Vagina (tissue), 2 donors: ENCODE data around the gene TGFBRAP1. TPM values are rescaled to one million over a fixed set of nuclear protein-coding genes. Genes with fewer than 3 reads are reported as not detected.

ENCODE experiments used
- DNase-seq, 2 donors: peaks; one replicate each; pipeline ENCODE4 v3.0.0-alpha.2; 2017; ENCODE audit errors: extremely low spot score in 2 of 2
- H3K27ac ChIP-seq: fragments of 200-600 bp; sonication (generic); one replicate; pipeline ENCODE4 v1.5.1; 2019
- H3K27me3 ChIP-seq: fragments of 200-600 bp; sonication (generic); one replicate; pipeline ENCODE4 v1.5.1; 2019
- H3K36me3 ChIP-seq, 2 donors: fragments of 200-600 bp; sonication (generic); one replicate each; pipeline ENCODE4 v1.5.1; 2017 to 2019
- H3K4me1 ChIP-seq: fragments of 200-600 bp; sonication (generic); one replicate; pipeline ENCODE4 v1.5.1; 2019
- H3K4me3 ChIP-seq, 2 donors: fragments of 200-600 bp; sonication (generic); 1 replicate in 1 of 2; 2 replicates in 1 of 2; pipeline ENCODE4 v1.5.1; 2016 to 2019
- H3K9me3 ChIP-seq: fragments of 200-600 bp; sonication (generic); one replicate; pipeline ENCODE4 v1.5.1; 2019
- CTCF ChIP-seq, 3 experiments: fragments of 450-650 bp in 2 of 3; fragments of 200-600 bp in 1 of 3; sonication (generic) in 1 of 3; IDR thresholded peaks; one replicate each; pipeline ENCODE4 v1.5.1; 2017 to 2019; ENCODE audit warnings: antibody characterized with exemption in 3 of 3, mild to moderate bottlenecking in 2 of 3, moderate library complexity in 2 of 3
- POLR2A ChIP-seq, 2 donors: fragments of 450-650 bp; IDR thresholded peaks; one replicate each; pipeline ENCODE4 v1.6.1; 2017; ENCODE audit warnings: antibody characterized with exemption in 2 of 2, mild to moderate bottlenecking in 2 of 2, moderate library complexity in 2 of 2
- POLR2AphosphoS5 ChIP-seq, 2 donors: sonication (generic); formaldehyde crosslinking; IDR thresholded peaks; one replicate each; pipeline ENCODE4 v1.9.0; 2017; ENCODE audit warnings: antibody characterized with exemption in 2 of 2, mild to moderate bottlenecking in 2 of 2, low read depth in 1 of 2; ENCODE audit not compliant: insufficient read depth in 1 of 2
- intact Hi-C: fragments of 100-400 bp; cut with DNase I; formaldehyde crosslinking; loops from one replicate; pipeline ENCODE4 v1.15.1; 2023
- total RNA-seq: library from RNA; depleted of rRNA; stranded (reverse); fragments of >200 nt; gene quantifications from one replicate; pipeline ENCODE4 v1.2.3, GENCODE V29; 2016

Gene TGFBRAP1
- total RNA-seq, 1 donor from 2014 or later = 20.1 TPM

GRCh38 chr2:105261061-105261460 is 68.5 kb downstream of the TGFBRAP1 start:
- H3K4me1 ChIP-seq = no peaks in the 10 kb centered on the region
- no peak overlapping the region for H3K27ac ChIP-seq
- intact Hi-C loops = no loop called here

GRCh38 chr2:105258835-105259350 is 70.6 kb downstream of the TGFBRAP1 start:
- H3K9me3 ChIP-seq = no peaks in the 10 kb centered on the region
- H3K4me1 ChIP-seq = no peaks in the 10 kb centered on the region
- intact Hi-C loops = no loop called here
- TF ChIP-seq POLR2A (IDR thresholded peaks at IDR 0.05) = no peak
- no peak for TF ChIP-seq POLR2AphosphoS5 (IDR thresholded peaks at IDR 0.05; ENCODE audit: insufficient read depth in 1 of 2, low read depth in 1 of 2)
- no peak for TF ChIP-seq CTCF (IDR thresholded peaks at IDR 0.05)
- no peak for DNase-seq
- H3K4me3 ChIP-seq = no peak overlapping the region
- H3K27me3 ChIP-seq = no peaks in the 10 kb centered on the region
- no peaks in the 10 kb centered on the region for H3K36me3 ChIP-seq
- H3K27ac ChIP-seq = no peak overlapping the region

More at GRCh38 chr2:105261061-105261460, 68.5 kb downstream of the TGFBRAP1 start:
- Histone ChIP-seq H3K27me3 (no peaks in the 10 kb centered on the region), H3K9me3 (no peaks in the 10 kb centered on the region), H3K4me3 (no peak overlapping the region), H3K36me3 (no peaks in the 10 kb centered on the region)
- no peak for TF ChIP-seq CTCF (IDR thresholded peaks at IDR 0.05)
- no peak for TF ChIP-seq POLR2AphosphoS5 (IDR thresholded peaks at IDR 0.05; ENCODE audit: insufficient read depth in 1 of 2, low read depth in 1 of 2)
- no peak for TF ChIP-seq POLR2A (IDR thresholded peaks at IDR 0.05)
- no peak for DNase-seq

DNA sequence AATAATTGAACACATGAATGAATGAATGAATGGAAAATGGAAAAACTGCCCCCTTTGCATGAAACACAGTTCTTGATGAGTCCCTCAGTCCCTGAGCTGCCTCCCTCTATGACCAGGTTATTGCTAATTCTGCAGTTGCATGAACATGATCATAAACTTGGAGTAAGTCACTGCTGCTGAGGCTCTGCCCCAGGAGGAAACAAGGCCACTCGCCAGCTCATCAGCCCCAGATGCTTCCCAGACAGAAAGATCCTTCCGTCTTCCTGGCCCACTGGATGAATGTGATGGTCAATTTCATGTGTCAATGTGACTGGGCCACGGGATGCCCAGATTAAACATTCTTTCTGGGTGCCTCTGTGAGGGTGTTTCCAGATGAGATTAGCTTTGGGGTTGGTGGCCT is 71.6 kb downstream of the TGFBRAP1 start:
- Histone ChIP-seq H3K9me3 (no peaks in the 10 kb centered on the region), H3K36me3 (no peaks in the 10 kb centered on the region), H3K27ac (no peak overlapping the region), H3K4me1 (no peaks in the 10 kb centered on the region), H3K4me3 (no peak overlapping the region), H3K27me3 (no peaks in the 10 kb centered on the region)
- intact Hi-C loops = no loop called here
- TF ChIP-seq POLR2A (IDR thresholded peaks at IDR 0.05) = no peak
- DNase-seq = no peak

DNA sequence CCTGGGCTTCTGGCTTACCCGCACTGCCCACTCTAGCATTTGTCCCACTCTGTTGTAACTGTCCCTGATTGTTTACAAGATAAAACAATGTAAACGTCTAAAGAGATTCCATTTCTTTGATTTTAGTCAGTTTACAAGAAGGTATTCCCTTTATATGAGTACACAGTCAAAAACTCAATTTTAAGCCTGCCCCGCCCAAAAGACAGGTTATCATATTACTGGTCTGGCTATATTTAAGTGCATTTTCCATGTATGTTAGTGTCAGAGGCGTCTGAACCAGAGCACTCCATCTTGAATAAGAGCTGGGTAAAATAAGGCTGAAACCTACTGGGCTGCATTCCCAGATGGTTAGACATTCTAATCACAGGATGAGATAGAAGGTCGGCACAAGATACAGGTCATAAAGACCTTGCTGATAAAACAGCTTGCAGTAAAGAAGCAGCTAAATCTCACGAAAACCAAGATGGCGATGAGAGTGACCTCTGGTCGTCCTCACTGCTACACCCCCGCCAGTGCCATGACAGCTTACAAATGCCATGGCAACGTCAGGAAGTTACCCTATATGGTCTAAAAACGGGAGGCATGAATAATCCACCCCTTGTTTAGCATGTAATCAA is 73.0 kb downstream of the TGFBRAP1 start:
- no peak for DNase-seq
- no peak overlapping the region for H3K4me3 ChIP-seq
- H3K27me3 ChIP-seq = no peaks in the 10 kb centered on the region
- no peak overlapping the region for H3K27ac ChIP-seq
- H3K4me1 ChIP-seq = no peaks in the 10 kb centered on the region
- H3K9me3 ChIP-seq = no peaks in the 10 kb centered on the region
- intact Hi-C loops = no loop called here
- no peaks in the 10 kb centered on the region for H3K36me3 ChIP-seq
- TF ChIP-seq POLR2AphosphoS5 (IDR thresholded peaks at IDR 0.05; ENCODE audit: insufficient read depth in 1 of 2, low read depth in 1 of 2) = no peak
- no peak for TF ChIP-seq POLR2A (IDR thresholded peaks at IDR 0.05)
- no peak for TF ChIP-seq CTCF (IDR thresholded peaks at IDR 0.05)

DNA sequence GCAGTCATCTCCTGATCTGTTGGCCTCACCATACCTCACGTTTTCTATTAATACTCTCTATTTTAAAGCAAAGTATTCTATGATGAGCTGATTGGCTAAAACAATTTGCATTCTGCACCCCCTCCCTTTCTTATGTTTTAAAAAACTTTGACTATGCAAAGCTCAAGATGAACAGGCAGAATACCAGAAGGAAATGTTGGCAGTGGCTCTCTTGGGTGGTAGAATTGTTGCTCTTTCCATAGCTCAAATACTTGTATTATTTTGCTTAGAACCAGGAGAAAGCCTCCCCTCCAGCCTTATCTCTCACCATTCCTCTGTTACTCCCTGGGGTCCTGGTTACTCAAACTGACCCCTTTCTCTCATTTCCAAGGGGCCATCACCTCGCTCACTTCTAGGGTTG is 73.6 kb downstream of the TGFBRAP1 start:
- TF ChIP-seq POLR2AphosphoS5 (IDR thresholded peaks at IDR 0.05; ENCODE audit: insufficient read depth in 1 of 2, low read depth in 1 of 2) = no peak
- no peak for TF ChIP-seq CTCF (IDR thresholded peaks at IDR 0.05)
- TF ChIP-seq POLR2A (IDR thresholded peaks at IDR 0.05) = no peak
- H3K27me3 ChIP-seq = no peaks in the 10 kb centered on the region
- no peaks in the 10 kb centered on the region for H3K4me1 ChIP-seq
- no peak for DNase-seq
- H3K36me3 ChIP-seq = no peaks in the 10 kb centered on the region
- no peak overlapping the region for H3K4me3 ChIP-seq
- H3K9me3 ChIP-seq = no peaks in the 10 kb centered on the region
- H3K27ac ChIP-seq = no peak overlapping the region
- intact Hi-C loops = no loop called here
